K562 (cell line): ENCODE measurements around the gene ARMH3. TPM values are rescaled to one million over a fixed set of nuclear protein-coding genes. Genes with fewer than 3 reads are reported as not detected.
A peak's percentile ranks its signal among the peaks of the same experiment; 100 is the strongest.

Experiments used
- ATAC-seq: fragments of 200-7000 bp; cut with Tn5 transposase; 3 replicates; pipeline ENCODE4 v1.9.1; 2020; ENCODE audit warnings: moderate library complexity
- BruUV-seq: library from RNA; stranded (reverse); fragments of 400-500 nt; replicated peaks from 2 replicates; lab custom pipeline; 2021; lab: Mats Ljungman, UMichigan
- CTCF ChIA-PET: fragments of 300-600 bp; formaldehyde crosslinking; extraction: SDS; loops from one replicate; lab custom pipeline; 2021; ENCODE audit warnings: low intra/inter-chr PET ratio; lab: Yijun Ruan, JAX
- POLR2A ChIA-PET: fragments of 300-600, 350-650 bp; sonication (Branson Sonifier 250); formaldehyde crosslinking; extraction: SDS; loops from one replicate; lab custom pipeline; 2021; ENCODE audit warnings: antibody characterized with exemption, inconsistent platforms; lab: Yijun Ruan, JAX
- DNase-seq, 4 experiments: peaks; one replicate each; pipeline versions ENCODE4 v3.0.0 to v3.0.0-alpha.2; 2011 to 2018; ENCODE audit warnings: low spot score in 3 of 4, mixed read lengths in 3 of 4; ENCODE audit errors: extremely low read depth in 1 of 4
- FAIRE-seq: peaks from 2 replicates; lab custom pipeline; 2011; peaks lifted over from hg19 to GRCh38; lab: Jason Lieb, UNC
- H2AFZ ChIP-seq: 2 replicates; pipeline ENCODE4 v1.6.0; 2011; ENCODE audit warnings: low read depth, low read length, control low read depth, inconsistent platforms
- H3K27ac ChIP-seq: fragments of 200-600 bp; 3 replicates; pipeline ENCODE4 v1.8.0; 2011; ENCODE audit warnings: low read depth, mild to moderate bottlenecking, control low read depth, inconsistent platforms, low read length, moderate library complexity, mixed read lengths; ENCODE audit errors: extremely low read depth
- H3K27me3 ChIP-seq, 2 experiments: fragments of 300-600 bp in 1 of 2; 2 replicates in 1 of 2; 3 replicates in 1 of 2; pipeline versions ENCODE4 v1.6.0 to v1.8.0; 2011; ENCODE audit warnings: inconsistent platforms in 2 of 2, low read length in 2 of 2, mild to moderate bottlenecking in 1 of 2, mixed read lengths in 1 of 2, moderate library complexity in 1 of 2; ENCODE audit not compliant: control insufficient read depth in 2 of 2, insufficient read depth in 2 of 2
- H3K36me3 ChIP-seq: fragments of 300-600 bp; 3 replicates; pipeline ENCODE4 v1.8.0; 2011; ENCODE audit warnings: mild to moderate bottlenecking, low read length, inconsistent platforms; ENCODE audit not compliant: control insufficient read depth, insufficient read depth
- H3K4me1 ChIP-seq, 2 experiments: fragments of 200-600 bp in 1 of 2; replicated peaks in 1 of 2; 2 replicates in 1 of 2; 3 replicates in 1 of 2; pipeline versions ENCODE4 v1.5.1 to v1.8.0; 2011; ENCODE audit warnings: inconsistent platforms in 2 of 2, low read length in 2 of 2, mild to moderate bottlenecking in 1 of 2, mixed read lengths in 1 of 2, moderate library complexity in 1 of 2; ENCODE audit not compliant: control insufficient read depth in 2 of 2, insufficient read depth in 2 of 2
- H3K4me2 ChIP-seq: 2 replicates; pipeline ENCODE4 v1.6.1; 2011; ENCODE audit warnings: low read length, control low read depth, inconsistent platforms, mixed read lengths; ENCODE audit not compliant: insufficient read depth
- H3K4me3 ChIP-seq: fragments of 200-600 bp; sonication (generic), shearing (Covaris generic); 2 replicates; pipeline ENCODE4 v1.5.1; 2016; ENCODE audit warnings: control low read depth, inconsistent platforms
- H3K79me2 ChIP-seq: fragments of 200-600 bp; 3 replicates; pipeline ENCODE4 v1.8.0; 2011; ENCODE audit warnings: low read length, inconsistent platforms; ENCODE audit not compliant: control insufficient read depth, insufficient read depth
- H3K9ac ChIP-seq, 2 experiments: 2 replicates each; pipeline versions ENCODE4 v1.6.0 to v1.6.1; 2011; ENCODE audit warnings: low read depth in 2 of 2, low read length in 2 of 2, control low read depth in 1 of 2, inconsistent platforms in 1 of 2, mild to moderate bottlenecking in 1 of 2, mixed read lengths in 1 of 2; ENCODE audit not compliant: insufficient read depth in 1 of 2
- H3K9me1 ChIP-seq: one replicate; pipeline ENCODE4 v1.6.0; 2011; ENCODE audit warnings: inconsistent platforms, mild to moderate bottlenecking, low read length, moderate library complexity; ENCODE audit not compliant: control insufficient read depth, insufficient read depth
- H3K9me3 ChIP-seq: replicated peaks from 2 replicates; pipeline ENCODE4 v1.5.1; 2011; ENCODE audit warnings: low read depth, low read length, inconsistent platforms; ENCODE audit not compliant: control insufficient read depth, insufficient read depth
- H4K20me1 ChIP-seq: replicated peaks from 2 replicates; pipeline ENCODE4 v1.6.1; 2011; ENCODE audit warnings: low read length, inconsistent platforms, mixed read lengths; ENCODE audit not compliant: control insufficient read depth, insufficient read depth
- EWSR1 ChIP-seq: fragments of 450-650 bp; IDR thresholded peaks from 2 replicates; pipeline ENCODE4 v1.6.1; 2018; ENCODE audit warnings: borderline replicate concordance, mild to moderate bottlenecking, low read depth, moderate library complexity; ENCODE audit not compliant: partially characterized antibody
- MEIS2 ChIP-seq: fragments of 450-650 bp; IDR thresholded peaks from 2 replicates; pipeline ENCODE4 v1.6.1; 2014; ENCODE audit warnings: mild to moderate bottlenecking; ENCODE audit not compliant: partially characterized antibody
- PKNOX1 ChIP-seq: fragments of 450-650 bp; IDR thresholded peaks from 2 replicates; pipeline ENCODE4 v1.6.1; 2016
- ZBTB2 ChIP-seq: fragments of 450-650 bp; IDR thresholded peaks from 2 replicates; pipeline ENCODE4 v1.6.1; 2016; ENCODE audit warnings: antibody characterized with exemption
- ZFPM2 ChIP-seq: fragments of 250-450 bp; sonication (Bioruptor Pico); IDR thresholded peaks from 2 replicates; pipeline ENCODE4 v1.5.1; 2022; ENCODE audit warnings: mild to moderate bottlenecking
- ZHX1 ChIP-seq: fragments of 150-350 bp; conservative IDR thresholded peaks from 2 replicates; pipeline ENCODE4 v1.6.1; 2014; ENCODE audit warnings: low read length
- ZNF431 ChIP-seq: sonication (generic); formaldehyde crosslinking; IDR thresholded peaks from 2 replicates; pipeline ENCODE4 v1.8.0; 2022; ENCODE audit warnings: mild to moderate bottlenecking, missing genetic modification reagents
- WGBS: fragments of 100-300 bp; shearing (Covaris generic); methylation state at CpG from one replicate; pipeline ENCODE4 v1.1.6; 2016; ENCODE audit warnings: low coverage, mixed read lengths; ENCODE audit not compliant: insufficient coverage; ENCODE audit errors: missing lambda C conversion rate; 5-methylcytosine and 5-hydroxymethylcytosine counted together
- in situ Hi-C: fragments of 300-500 bp; cut with MboI; formaldehyde crosslinking; loops from 4 replicates; pipeline ENCODE4 v1.15.0; 2018; ENCODE audit warnings: inconsistent platforms, mixed read lengths
- intact Hi-C: fragments of 100-400 bp; cut with micrococcal nuclease; formaldehyde crosslinking; loops from 2 replicates; pipeline ENCODE4 v1.14.2; 2022
- polyA plus RNA-seq, 8 experiments: library from polyadenylated mRNA; depleted of rRNA in 4 of 8; stranded (reverse) in 5 of 8; unstranded in 3 of 8; fragments of >200 nt; fragmentation: Nextera tagmentation in 2 of 8; fragmentation: Illumina TruSeq in 1 of 8; extraction: Ambion mirVana in 2 of 8; extraction: Trizol in 1 of 8; gene quantifications; 2 replicates each; pipeline versions ENCODE4 v1.2.1 to v1.2.3, GENCODE V29; 2011 to 2014; ENCODE audit warnings: inconsistent platforms in 1 of 8, missing spikeins in 1 of 8
- total RNA-seq, 7 experiments: library from RNA; depleted of rRNA in 6 of 7; stranded (reverse); fragments of >200 nt in 6 of 7; fragmentation: Illumina TruSeq in 2 of 7; extraction: Trizol in 2 of 7; gene quantifications; 2 replicates each; pipeline versions ENCODE4 v1.2.1 to v1.2.3, GENCODE V29; 2011 to 2021; ENCODE audit warnings: low replicate concordance in 1 of 7

ARMH3 gene
- total and polyA plus RNA-seq, 9 of the 15 experiments (the other 6 are each of a cell fraction or from before 2014, with no cell fraction given) = 0.29 to 0.73 TPM; not detected in 7

- no peak for ATAC-seq
- intact Hi-C loops = no loop called here
- in situ Hi-C loops = loop anchor here (25.0 kb wide), 4 partner anchors 531 to 781 kb away; partner anchors contain the start of genes ACTR1A, CUEDC2 and SUFU
- no peak for DNase-seq
- H3K27ac ChIP-seq = peak overlapping the region; percentile 67
- ChIA-PET POLR2A (interaction anchor here (0.7 to 3.7 kb wide), 2 partner anchors 14 to 522 kb away, joined by 3 to 19 read pairs; partner anchors contain the start of gene OGA), CTCF (no interaction called here)
- H3K9ac ChIP-seq = peak overlapping the region; percentile 51 to 88; a peak in 3 of 4 replicates
- peaks cover 9% of the 10 kb centered on the region for H3K79me2 ChIP-seq
- BruUV-seq = no TSS peak
- 63% methylated on average over 8 of the region's 9 CpGs for WGBS
- no peaks in the 10 kb centered on the region for H3K27me3 ChIP-seq
- FAIRE-seq = no peak
- peak overlapping the region; percentile 83 for H3K4me2 ChIP-seq
- peaks cover 43 to 46% of the 10 kb centered on the region in 2 experiments for H3K4me1 ChIP-seq
- H2AFZ ChIP-seq = peak overlapping the region; percentile 80; the same call in 1 of the 2 replicates
- H4K20me1 ChIP-seq = 0 out of 2 replicates have a peak, but pooled peaks cover 12% of the 10 kb centered on the region
- no peak for TF ChIP-seq ZHX1
- no peak for TF ChIP-seq ZFPM2
- no peak for TF ChIP-seq ZBTB2
- TF ChIP-seq PKNOX1 = peak; percentile 12; the same call in 1 of the 2 replicates
- no peak for TF ChIP-seq EWSR1
- no peak for TF ChIP-seq ZNF431 (CRISPR knock-in tag)
- TF ChIP-seq MEIS2 = peak; percentile 19
- TF ChIP-seq, all 486 proteins: peak for 2
- H3K4me3 ChIP-seq = peak overlapping the region; percentile 38
- peaks cover 24% of the 10 kb centered on the region; the same call in 2 of the 3 replicates for H3K36me3 ChIP-seq
- peaks cover 9% of the 10 kb centered on the region for H3K9me1 ChIP-seq
- H3K9me3 ChIP-seq = no peaks in the 10 kb centered on the region
Observed at GRCh38 chr10:101831169-101831811, 224.7 kb downstream of the ARMH3 start.
